Activated CD4-positive, alpha-beta T cell treated with anti-CD3 and anti-CD28 coated beads, Interleukin-2, Interleukin-6, amounts not matched to agents 100 ng/mL and 50 ng/mL, durations not matched to agents 16 hours and 8 hours (primary cell): ENCODE measurements around the gene ARID1B.

ENCODE experiments used
- DNase-seq: peaks from one replicate; pipeline ENCODE4 v3.0.0-alpha.2; 2020

Gene ARID1B

GRCh38 chr6:157063176-157063905 is 286.2 kb downstream of the ARID1B start:
- no peak for DNase-seq

DNA sequence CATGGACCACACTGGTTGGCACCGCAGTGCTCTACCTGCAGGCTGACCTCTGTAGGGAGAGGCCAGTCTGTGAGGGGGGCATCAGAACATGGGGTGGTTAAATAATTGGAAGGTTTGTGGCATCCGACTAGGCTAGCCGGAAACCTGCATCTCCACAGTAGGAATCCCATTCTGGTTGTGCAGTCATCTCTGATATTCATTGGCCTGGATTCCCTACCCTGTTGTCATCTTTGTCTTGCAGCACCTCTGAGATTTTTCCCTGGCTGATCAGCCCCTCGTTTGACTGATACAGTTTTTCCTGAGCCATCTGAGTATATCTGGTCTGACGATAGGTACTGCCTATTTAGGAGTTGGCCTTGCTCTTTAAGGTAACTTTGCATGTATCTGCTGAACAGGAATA is 286.7 kb downstream of the ARID1B start:
- no peak for DNase-seq

- no peak for DNase-seq
Measured at GRCh38 chr6:157064502-157064901, 287.3 kb downstream of the ARID1B start.

DNA sequence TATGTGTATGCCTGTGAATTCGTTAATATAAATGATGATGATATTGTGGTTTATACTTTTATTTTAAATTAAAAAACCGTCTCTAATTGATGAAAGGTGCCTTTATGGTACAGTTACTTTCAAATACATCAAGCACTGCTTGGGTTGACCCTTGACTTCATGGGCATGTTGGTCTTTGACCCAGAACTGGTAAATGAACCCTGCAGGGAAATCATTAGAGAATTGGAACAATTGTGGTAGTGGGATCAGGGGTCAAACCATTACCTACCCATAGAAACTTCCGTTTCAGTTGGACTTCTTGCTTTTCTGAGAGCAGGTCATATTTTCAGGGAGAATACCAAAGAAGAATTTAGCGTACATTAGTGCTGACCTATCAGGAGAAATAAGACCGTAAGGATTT is 288.2 kb downstream of the ARID1B start:
- no peak for DNase-seq

- DNase-seq = no peak
Measured at GRCh38 chr6:157066781-157067491, 289.8 kb downstream of the ARID1B start.

DNA sequence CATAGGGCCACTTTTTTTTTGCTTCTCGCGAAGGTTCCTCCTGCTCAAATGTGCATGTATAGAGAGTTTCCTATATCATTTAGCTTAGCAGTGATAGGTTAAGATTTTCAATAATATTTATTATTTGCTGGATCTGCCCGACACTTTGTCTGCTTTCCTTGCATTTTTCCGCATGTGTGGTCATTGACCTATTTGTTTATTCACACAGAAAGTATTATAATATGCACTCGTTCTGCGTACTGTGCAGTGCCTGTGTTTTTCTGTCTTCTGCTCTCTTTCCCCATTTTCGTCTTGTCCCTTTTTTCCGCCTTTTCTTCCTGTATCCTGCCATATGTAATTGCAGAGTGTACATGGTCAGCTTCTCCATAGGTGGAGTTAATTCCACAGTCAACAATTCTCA is 290.3 kb downstream of the ARID1B start:
- DNase-seq = no peak

DNA sequence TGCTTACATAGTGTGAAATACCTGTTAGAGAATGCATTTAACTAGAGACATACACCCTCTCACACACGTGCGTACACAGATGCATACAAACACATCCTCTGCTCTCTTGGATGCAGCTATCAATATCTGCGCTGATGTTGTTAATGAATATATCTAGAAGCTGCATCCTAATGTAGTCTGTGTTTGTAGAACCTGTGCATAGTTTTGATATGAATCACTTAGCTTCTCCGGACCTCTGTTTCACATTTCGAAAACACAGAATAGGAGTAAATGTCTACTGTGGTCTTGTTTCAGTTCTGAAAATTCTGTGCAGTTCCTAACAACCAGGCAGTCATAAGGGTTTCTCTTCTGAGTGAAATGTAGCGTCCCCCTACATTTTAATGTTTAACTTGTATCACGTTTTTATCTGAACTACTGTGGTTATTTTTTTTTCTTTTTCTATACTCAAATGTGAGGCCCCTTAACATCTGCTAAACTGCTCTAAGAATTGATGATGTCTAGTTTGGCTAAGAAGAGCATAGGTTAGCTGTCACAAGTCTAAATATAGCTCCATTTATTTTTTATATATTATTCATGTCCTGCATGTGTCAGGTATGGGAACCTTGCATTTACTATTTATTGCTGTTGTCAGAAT is 291.6 kb downstream of the ARID1B start:
- peak; percentile 78 for DNase-seq

- no peak for DNase-seq
Measured at GRCh38 chr6:157069585-157069984, 292.4 kb downstream of the ARID1B start.

DNA sequence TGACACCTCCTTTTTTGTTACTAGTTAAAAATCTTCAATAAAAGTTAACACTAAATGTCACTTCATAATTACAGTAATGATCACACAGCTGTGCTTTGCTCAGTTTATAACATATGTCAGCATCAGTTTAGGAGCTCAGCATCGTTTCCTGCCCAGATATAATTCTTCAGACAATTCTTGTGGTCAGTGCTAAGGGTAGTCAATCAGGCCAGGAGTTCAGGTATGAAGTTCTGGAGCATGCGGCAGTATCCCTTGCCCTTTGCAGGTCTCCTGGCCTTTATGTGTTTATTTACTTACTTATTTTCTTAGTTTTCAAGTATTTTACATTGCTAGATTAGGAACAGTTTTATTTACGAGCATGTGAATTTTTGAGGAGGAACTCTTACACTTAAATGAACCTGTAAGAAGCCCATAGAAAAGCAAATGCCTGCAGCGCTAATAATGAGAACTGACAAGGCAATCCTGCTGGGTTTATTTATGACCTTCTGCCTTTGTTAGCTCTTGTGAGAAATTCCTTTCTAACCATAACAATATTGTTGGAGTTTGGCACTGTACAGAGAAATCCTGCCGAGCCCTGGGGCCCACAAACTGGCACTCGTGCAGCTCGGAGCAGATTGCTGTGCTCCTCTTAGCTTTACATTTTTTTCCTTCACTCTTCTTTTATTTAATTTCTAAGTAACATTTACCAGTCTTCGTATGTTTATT is 293.4 kb downstream of the ARID1B start:
- no peak for DNase-seq

DNA sequence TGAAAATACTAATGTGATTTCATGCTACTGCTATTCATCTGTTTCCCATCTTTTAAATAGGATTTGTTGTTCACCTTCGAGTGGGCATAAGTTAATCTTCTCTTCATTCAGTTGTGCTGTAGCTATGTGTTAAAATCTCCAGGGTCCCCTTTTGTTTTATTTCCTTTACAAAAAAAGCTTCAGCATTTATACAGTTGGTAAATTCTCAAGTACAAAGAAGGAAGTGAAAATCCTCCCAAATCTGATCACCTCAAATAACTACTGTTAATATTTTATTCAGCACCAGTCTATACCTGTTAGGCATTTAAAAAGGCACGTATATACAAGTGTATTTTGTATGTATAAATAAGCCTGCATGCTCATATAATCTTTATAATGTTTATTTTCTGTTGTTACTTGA is 294.9 kb downstream of the ARID1B start:
- DNase-seq = no peak

DNA sequence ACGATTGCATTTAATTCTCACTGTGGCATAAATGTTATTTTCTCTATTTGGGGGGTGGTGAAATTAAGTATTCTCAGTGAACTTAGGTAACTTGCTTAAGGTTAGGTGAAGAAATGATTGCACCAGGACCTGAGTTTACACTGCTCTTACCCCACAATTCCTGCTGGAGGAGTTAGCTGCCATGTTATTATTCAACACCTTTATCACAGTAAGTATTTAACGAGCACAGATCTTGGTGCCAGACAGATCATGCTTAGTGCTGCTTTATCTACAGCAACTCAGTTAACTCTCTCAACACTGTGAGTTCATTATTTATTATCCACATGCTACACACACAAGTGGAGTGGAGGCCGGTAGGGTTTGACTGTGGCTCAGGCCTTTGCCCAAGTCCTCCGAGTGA is 296.4 kb downstream of the ARID1B start:
- DNase-seq = no peak

DNA sequence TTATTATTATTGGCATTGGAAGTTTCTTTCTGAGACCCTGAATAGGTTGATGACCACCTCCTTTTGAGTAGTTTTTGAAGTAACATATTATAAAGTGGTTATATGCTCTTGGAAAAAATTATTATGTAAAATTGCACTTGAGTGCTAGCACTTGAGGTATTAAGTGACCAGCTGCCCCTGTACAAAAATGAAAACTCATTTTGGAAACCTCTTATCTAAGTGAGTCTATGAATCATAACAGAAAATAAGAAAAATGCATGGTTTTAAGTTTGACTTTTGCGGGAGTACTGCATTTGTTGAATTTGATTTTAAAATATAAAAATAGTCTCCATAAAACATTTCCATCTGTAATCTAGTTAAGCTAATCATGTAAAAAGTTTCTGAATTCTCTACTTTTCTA is 297.8 kb downstream of the ARID1B start:
- DNase-seq = no peak

- DNase-seq = peak; percentile 46
Measured at GRCh38 chr6:157075549-157076450, 298.6 kb downstream of the ARID1B start.

DNA sequence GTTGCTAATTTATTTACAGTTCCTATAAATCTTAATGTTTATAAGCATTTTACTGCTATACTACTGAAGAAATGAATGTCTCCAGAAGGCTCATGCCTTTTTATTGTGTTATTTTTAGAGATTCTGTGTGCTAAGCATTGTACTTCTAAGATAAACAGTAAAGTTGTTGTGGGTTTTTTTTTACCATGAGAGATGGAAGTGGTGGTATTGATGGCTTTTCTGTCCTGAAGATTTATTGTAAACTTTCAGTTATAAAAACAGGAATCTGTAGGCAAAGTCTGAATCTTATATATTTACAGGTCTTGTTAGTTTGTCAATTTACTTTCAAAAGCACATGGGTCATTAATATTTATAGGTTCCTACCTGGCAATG is 299.3 kb downstream of the ARID1B start:
- DNase-seq = no peak

DNA sequence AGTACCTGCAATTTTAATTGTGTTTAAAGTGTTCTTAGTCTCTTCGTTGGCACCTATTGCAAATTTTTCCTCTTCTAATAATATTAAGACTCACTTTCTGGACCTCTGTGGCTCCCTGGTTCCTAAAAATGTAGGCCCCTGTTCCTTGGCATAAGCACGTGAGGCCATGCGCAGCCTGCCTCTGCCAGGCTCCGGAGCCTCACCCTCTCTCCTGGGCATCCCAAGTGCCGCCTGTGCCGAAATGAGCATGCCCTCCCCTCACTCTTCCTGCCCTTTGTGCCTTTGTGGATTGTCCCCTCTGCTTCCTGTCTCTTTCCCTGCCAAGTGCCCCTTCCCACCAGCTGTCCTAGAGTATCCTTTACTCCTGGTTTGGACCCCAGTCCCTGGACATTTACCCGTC is 300.1 kb downstream of the ARID1B start:
- DNase-seq = no peak

GRCh38 chr6:157078326-157078725 is 301.1 kb downstream of the ARID1B start:
- DNase-seq = no peak

GRCh38 chr6:157079277-157079676 is 302.1 kb downstream of the ARID1B start:
- DNase-seq = no peak

- no peak for DNase-seq
Measured at GRCh38 chr6:157079771-157080170, 302.6 kb downstream of the ARID1B start.

DNA sequence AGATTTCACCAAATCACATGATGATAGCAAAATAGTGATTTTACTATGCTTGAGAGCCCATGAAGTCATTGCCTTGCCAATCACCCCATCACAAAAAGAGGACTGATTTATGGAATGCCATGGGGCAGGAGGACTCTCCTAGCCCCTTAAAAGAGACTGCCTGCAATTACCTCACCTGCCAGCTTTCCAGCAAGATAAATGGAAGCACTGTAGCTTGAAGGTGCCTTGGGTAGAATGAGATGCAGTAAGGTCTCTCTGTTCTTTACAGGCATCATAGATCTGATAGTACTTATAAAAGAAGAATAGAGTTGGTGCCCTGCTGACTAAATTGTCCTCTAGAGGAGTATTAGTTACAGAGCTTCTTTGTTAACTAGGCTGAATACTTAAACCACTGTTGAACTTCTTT is 303.8 kb downstream of the ARID1B start:
- DNase-seq = no peak

DNA sequence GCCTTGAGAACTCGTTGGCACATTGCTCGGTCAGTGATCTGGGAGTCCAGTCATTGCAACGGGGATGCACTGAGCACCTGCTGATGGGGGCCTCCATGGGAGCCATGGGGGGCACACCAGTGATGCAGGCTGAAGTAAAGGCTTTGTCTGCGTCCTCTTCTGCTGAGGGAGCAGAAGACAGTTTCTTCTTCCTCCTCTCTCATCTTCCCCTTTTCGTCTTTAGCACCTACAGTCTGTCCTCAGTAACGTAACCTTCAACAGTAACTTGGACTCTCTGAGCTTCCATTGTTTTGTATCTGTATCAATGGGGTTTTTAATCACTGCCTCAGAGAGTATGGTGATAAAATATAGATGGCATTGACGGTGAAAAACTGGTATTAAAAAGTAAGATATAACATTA is 306.2 kb downstream of the ARID1B start:
- no peak for DNase-seq

- DNase-seq = no peak
Measured at GRCh38 chr6:157086632-157087031, 309.5 kb downstream of the ARID1B start.

DNA sequence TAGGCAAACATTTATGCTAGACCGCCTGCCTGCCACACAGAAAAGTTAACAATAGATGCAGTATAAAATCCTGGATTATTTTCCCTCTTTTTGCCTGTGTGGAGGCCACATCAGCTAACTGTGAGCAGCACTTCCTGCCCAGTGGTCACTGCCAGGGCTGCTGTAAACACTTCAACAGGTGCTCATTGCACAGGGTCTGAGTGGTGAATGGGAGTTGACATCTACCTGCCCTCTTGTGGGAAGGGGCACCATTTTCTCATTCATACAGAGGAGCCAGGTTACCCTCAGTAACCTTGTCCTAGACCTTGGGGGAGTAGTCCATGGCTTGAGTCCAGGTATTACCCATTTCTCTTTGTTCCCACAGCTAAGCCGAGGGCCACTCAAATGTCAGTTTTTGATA is 310.8 kb downstream of the ARID1B start:
- no peak for DNase-seq

DNA sequence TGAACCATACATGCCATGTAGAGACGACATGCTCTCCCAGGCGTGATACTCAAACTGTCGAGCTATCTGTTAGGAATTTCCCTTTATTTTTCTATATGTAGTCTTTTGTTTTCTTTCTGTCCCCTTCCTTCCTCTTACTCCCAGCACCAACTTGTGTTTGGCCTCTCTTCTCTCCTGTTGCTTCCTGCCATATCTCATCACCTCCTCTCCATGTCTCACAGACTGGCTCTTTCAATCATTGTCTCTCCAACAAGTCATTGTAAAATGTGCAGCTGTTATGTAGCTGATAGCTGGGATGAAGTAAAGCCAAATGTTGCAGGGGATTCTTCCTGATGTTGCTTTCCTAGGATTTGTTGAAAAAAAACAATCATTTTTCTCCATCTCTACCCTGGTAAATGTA is 311.7 kb downstream of the ARID1B start:
- DNase-seq = no peak
